SH-SY5Y (cell line): ENCODE measurements around the gene CFAP161.

Experiments
- GATA2 ChIP-seq: IDR thresholded peaks from 2 replicates; pipeline ENCODE4 v1.6.1; 2011; ENCODE audit warnings: mild to moderate bottlenecking, low read depth, low read length
- GATA3 ChIP-seq: IDR thresholded peaks from 2 replicates; pipeline ENCODE4 v1.6.1; 2011; ENCODE audit warnings: low read depth, mild to moderate bottlenecking, low read length, moderate library complexity

DNA sequence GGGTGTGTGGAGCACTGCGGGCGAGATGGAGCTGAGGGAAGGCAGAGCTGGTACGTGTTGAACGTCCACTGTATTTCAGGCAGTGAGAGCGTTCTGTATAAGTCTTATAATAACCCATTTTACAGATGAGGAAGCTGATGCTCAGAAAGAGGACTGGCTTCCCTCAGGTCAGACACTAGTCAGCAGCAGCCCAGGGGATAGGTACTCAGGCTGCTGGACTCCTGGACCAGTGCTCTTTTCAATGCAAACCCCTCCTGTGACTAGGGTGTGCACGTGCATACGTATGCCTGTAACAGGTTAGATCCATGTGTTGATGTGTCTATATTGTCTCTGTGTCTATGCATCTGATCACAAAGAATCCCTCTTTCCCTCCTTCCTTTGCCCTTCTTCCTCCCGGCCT lies 54.3 kb downstream of the CFAP161 start:
- TF ChIP-seq GATA2 = no peak
- no peak for TF ChIP-seq GATA3
